ENCODE measurements around the gene SLC7A4. TPM values are rescaled to one million over a fixed set of nuclear protein-coding genes. Genes with fewer than 3 reads are reported as not detected.

SLC7A4 gene
- total RNA-seq, 1 donor = 0.36 TPM

- Histone ChIP-seq H3K4me2 (ENCODE audit: insufficient read depth, low read length) (no peak overlapping the region), H3K27ac (ENCODE audit: low read depth, low read length) (no peak overlapping the region), H2AFZ (ENCODE audit: low read length) (no peak overlapping the region), H3K9me3 (ENCODE audit: low read depth, low read length) (no peaks in the 10 kb centered on the region), H4K20me1 (ENCODE audit: insufficient read depth, low read length) (no peaks in the 10 kb centered on the region), H3K27me3 (ENCODE audit: insufficient read depth, low read length) (no peaks in the 10 kb centered on the region), H3K36me3 (ENCODE audit: insufficient read depth, low read length) (no peaks in the 10 kb centered on the region), H3K4me1 (ENCODE audit: insufficient read depth, low read length) (peaks cover 13% of the 10 kb centered on the region), H3K4me3 (ENCODE audit: insufficient read depth, low read length) (no peak overlapping the region), H3K79me2 (ENCODE audit: insufficient read depth, low read length) (no peaks in the 10 kb centered on the region)
- no peak for TF ChIP-seq CTCF (IDR thresholded peaks at IDR 0.05; ENCODE audit: extremely low read depth, low read depth, low read length)
- peak; percentile 63 for DNase-seq (ENCODE audit: insufficient read length, low spot score, missing footprints)
Observed at GRCh38 chr22:21070690-21071615, 38.6 kb upstream of the SLC7A4 start.

- peaks cover 10% of the 10 kb centered on the region for H3K4me1 ChIP-seq (ENCODE audit: insufficient read depth, low read length)
- H3K36me3 ChIP-seq (ENCODE audit: insufficient read depth, low read length) = no peaks in the 10 kb centered on the region
- H3K27ac ChIP-seq (ENCODE audit: low read depth, low read length) = no peak overlapping the region
- no peaks in the 10 kb centered on the region for H3K9me3 ChIP-seq (ENCODE audit: low read depth, low read length)
- TF ChIP-seq CTCF (IDR thresholded peaks at IDR 0.05; ENCODE audit: extremely low read depth, low read depth, low read length) = no peak
- no peaks in the 10 kb centered on the region for H3K79me2 ChIP-seq (ENCODE audit: insufficient read depth, low read length)
- H3K27me3 ChIP-seq (ENCODE audit: insufficient read depth, low read length) = peaks cover 5% of the 10 kb centered on the region
- no peak overlapping the region for H2AFZ ChIP-seq (ENCODE audit: low read length)
- no peak for DNase-seq (ENCODE audit: insufficient read length, low spot score, missing footprints)
- no peaks in the 10 kb centered on the region for H4K20me1 ChIP-seq (ENCODE audit: insufficient read depth, low read length)
- no peak overlapping the region for H3K4me3 ChIP-seq (ENCODE audit: insufficient read depth, low read length)
- H3K4me2 ChIP-seq (ENCODE audit: insufficient read depth, low read length) = no peak overlapping the region
Observed at GRCh38 chr22:21069375-21069774, 37.0 kb upstream of the SLC7A4 start.

- no peak overlapping the region for H3K4me3 ChIP-seq (ENCODE audit: insufficient read depth, low read length)
- TF ChIP-seq CTCF (IDR thresholded peaks at IDR 0.05; ENCODE audit: extremely low read depth, low read depth, low read length) = no peak
- H4K20me1 ChIP-seq (ENCODE audit: insufficient read depth, low read length) = no peaks in the 10 kb centered on the region
- H3K27ac ChIP-seq (ENCODE audit: low read depth, low read length) = no peak overlapping the region
- H3K27me3 ChIP-seq (ENCODE audit: insufficient read depth, low read length) = peaks cover 5% of the 10 kb centered on the region
- H3K4me2 ChIP-seq (ENCODE audit: insufficient read depth, low read length) = no peak overlapping the region
- no peaks in the 10 kb centered on the region for H3K79me2 ChIP-seq (ENCODE audit: insufficient read depth, low read length)
- no peak for DNase-seq (ENCODE audit: insufficient read length, low spot score, missing footprints)
- no peak overlapping the region for H2AFZ ChIP-seq (ENCODE audit: low read length)
- no peaks in the 10 kb centered on the region for H3K36me3 ChIP-seq (ENCODE audit: insufficient read depth, low read length)
- H3K9me3 ChIP-seq (ENCODE audit: low read depth, low read length) = no peaks in the 10 kb centered on the region
- H3K4me1 ChIP-seq (ENCODE audit: insufficient read depth, low read length) = peaks cover 4% of the 10 kb centered on the region
Observed at GRCh38 chr22:21068681-21069276, 36.4 kb upstream of the SLC7A4 start.
